ENCODE measurements around the gene NELFB. TPM values are rescaled to one million over a fixed set of nuclear protein-coding genes. Genes with fewer than 3 reads are reported as not detected.

The NELFB gene
- 10 to 100 TPM; 73.3 to 86.6 TPM for total RNA-seq
- polyA plus RNA-seq (2013, experiment 1 of 2) = 56.8 TPM
- polyA plus RNA-seq (2013, experiment 2 of 2) = 55.1 TPM
- long read RNA-seq, experiment 1, transcript NELFB-201 (13 exons, 2,698 nt) = major isoform, 24 of 58 reads
- long read RNA-seq, experiment 1, partial matches to known transcripts = 23 of 58 reads
- long read RNA-seq, experiment 1, other reads (novel, unspliced or antisense) = 11 of 58 reads
- long read RNA-seq, experiment 2, transcript NELFB-201 (13 exons, 2,698 nt) = major isoform, 265 of 320 reads
- long read RNA-seq, experiment 2, partial matches to known transcripts = 19 of 320 reads
- long read RNA-seq, experiment 2, other reads (novel, unspliced or antisense) = 36 of 320 reads
- long read RNA-seq, experiment 3, transcript NELFB-201 (13 exons, 2,698 nt) = major isoform, 5 of 27 reads
- long read RNA-seq, experiment 3, partial matches to known transcripts = 14 of 27 reads
- long read RNA-seq, experiment 3, other reads (novel, unspliced or antisense) = 8 of 27 reads
- long read RNA-seq, experiment 4, partial matches to known transcripts = 2 of 2 reads
- long read RNA-seq, experiment 4, other reads (novel, unspliced or antisense) = 0 of 2 reads

- H3K9me3 Mint-ChIP-seq = no peaks in the 10 kb centered on the region
- Histone ChIP-seq H3K9me3 (ENCODE audit: control insufficient read depth, low read length) (no peaks in the 10 kb centered on the region), H3K9ac (ENCODE audit: extremely low read depth, low read length, poor library complexity, severe bottlenecking) (peak within 1 kb of the TSS; percentile 83), H3K36me3 (ENCODE audit: control insufficient read depth, insufficient read depth, low read length) (peaks cover 25% of the 10 kb centered on the region), H3K27me3 (ENCODE audit: control insufficient read depth, insufficient read depth, low read length, poor library complexity, severe bottlenecking) (no peaks in the 10 kb centered on the region), H3K4me1 (ENCODE audit: control insufficient read depth, insufficient read depth, low read length) (peaks cover 16% of the 10 kb centered on the region), H3K27ac (ENCODE audit: low read depth, low read length) (peak within 1 kb of the TSS; percentile 60), H3K4me3 (ENCODE audit: low read length) (peak within 1 kb of the TSS; percentile 94)
- peaks cover 15% of the 10 kb centered on the region for H3K4me1 Mint-ChIP-seq
- TF ChIP-seq, protein P1, sequence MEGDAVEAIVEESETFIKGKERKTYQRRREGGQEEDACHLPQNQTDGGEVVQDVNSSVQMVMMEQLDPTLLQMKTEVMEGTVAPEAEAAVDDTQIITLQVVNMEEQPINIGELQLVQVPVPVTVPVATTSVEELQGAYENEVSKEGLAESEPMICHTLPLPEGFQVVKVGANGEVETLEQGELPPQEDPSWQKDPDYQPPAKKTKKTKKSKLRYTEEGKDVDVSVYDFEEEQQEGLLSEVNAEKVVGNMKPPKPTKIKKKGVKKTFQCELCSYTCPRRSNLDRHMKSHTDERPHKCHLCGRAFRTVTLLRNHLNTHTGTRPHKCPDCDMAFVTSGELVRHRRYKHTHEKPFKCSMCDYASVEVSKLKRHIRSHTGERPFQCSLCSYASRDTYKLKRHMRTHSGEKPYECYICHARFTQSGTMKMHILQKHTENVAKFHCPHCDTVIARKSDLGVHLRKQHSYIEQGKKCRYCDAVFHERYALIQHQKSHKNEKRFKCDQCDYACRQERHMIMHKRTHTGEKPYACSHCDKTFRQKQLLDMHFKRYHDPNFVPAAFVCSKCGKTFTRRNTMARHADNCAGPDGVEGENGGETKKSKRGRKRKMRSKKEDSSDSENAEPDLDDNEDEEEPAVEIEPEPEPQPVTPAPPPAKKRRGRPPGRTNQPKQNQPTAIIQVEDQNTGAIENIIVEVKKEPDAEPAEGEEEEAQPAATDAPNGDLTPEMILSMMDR (conservative IDR thresholded peaks at IDR 0.05) = no peak
- peaks cover 21% of the 10 kb centered on the region for H3K36me3 Mint-ChIP-seq (ENCODE audit: low read depth)
- H3K27ac Mint-ChIP-seq = peak within 1 kb of the TSS; percentile 80
- peak; percentile 97 for DNase-seq
- no peaks in the 10 kb centered on the region for H3K27me3 Mint-ChIP-seq (ENCODE audit: insufficient read depth)
- 1 to 2% methylated on average over 13 to 105 of the region's 105 CpGs for WGBS, 2 experiments (ENCODE audit: insufficient coverage in 1 of 2, insufficient read length in 1 of 2)
- H3K4me3 Mint-ChIP-seq = peak within 1 kb of the TSS; percentile 72
These were observed at the start of gene NELFB for GRCh38 chr9:137254624-137255447. TSS of gene NELFB (plus strand) at chr9:137255327.

DNA sequence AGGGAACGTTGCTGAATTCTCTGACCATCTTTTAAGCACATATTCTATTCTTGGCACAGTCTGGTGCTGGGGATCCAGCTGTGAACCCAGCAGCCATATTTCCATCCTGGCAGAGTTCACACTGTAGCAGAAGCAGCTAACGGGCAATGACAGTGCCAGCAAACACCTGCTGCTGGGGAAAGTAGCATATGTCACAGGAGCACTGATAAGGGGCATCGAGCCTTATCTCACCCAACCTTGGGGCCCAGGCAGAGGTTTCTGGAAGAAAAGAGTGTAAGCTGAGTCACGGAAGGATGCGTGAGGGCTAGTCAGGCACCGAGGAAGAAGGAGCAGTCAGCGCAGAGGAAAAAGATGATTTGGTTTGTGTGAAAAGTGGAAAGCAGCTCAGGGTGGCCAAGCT, 48.5 kb upstream of the NELFB start:
- TF ChIP-seq, protein P1 (conservative IDR thresholded peaks at IDR 0.05) = no peak
- Histone ChIP-seq H3K27ac (ENCODE audit: low read depth, low read length) (no peak overlapping the region), H3K36me3 (ENCODE audit: control insufficient read depth, insufficient read depth, low read length) (peaks cover 17% of the 10 kb centered on the region), H3K4me1 (ENCODE audit: control insufficient read depth, insufficient read depth, low read length) (peaks cover 16% of the 10 kb centered on the region), H3K9me3 (ENCODE audit: control insufficient read depth, low read length) (no peaks in the 10 kb centered on the region), H3K4me3 (ENCODE audit: low read length) (peak overlapping the region; percentile 92), H3K9ac (ENCODE audit: extremely low read depth, low read length, poor library complexity, severe bottlenecking) (peak overlapping the region; percentile 85), H3K27me3 (ENCODE audit: control insufficient read depth, insufficient read depth, low read length, poor library complexity, severe bottlenecking) (no peaks in the 10 kb centered on the region)
- Mint-ChIP-seq H3K27me3 (ENCODE audit: insufficient read depth) (no peaks in the 10 kb centered on the region), H3K4me3 (peak overlapping the region; percentile 90), H3K27ac (peak overlapping the region; percentile 93), H3K4me1 (peaks cover 19% of the 10 kb centered on the region), H3K9me3 (no peaks in the 10 kb centered on the region), H3K36me3 (ENCODE audit: low read depth) (peaks cover 33% of the 10 kb centered on the region)
- 90 to 98% methylated on average over 7 of the region's 7 CpGs for WGBS, 2 experiments (ENCODE audit: insufficient coverage in 1 of 2, insufficient read length in 1 of 2)
- no peak for DNase-seq

DNA sequence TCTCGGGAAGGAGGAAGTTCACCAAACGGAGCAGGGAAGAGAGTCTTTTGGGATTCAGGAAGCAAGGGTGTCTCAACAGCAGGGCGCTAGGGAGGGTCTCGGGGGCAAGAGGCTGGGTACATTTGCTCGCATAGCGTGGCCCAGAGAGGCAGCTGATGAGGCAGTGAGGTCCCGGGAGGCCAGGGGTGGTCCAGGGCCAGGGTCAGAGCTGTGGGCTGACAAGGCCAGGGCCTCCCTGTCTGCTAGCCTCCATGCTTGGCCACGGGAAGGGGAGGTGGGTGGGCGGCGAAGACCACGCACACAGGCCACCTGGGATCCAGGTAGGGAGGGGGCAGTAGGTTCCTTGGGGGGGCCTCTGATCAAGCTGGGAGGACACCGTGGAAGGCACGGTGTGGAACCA, 43.6 kb upstream of the NELFB start:
- DNase-seq = no peak
- no peaks in the 10 kb centered on the region for H3K9me3 ChIP-seq (ENCODE audit: control insufficient read depth, low read length)
- peaks cover 39% of the 10 kb centered on the region for H3K36me3 Mint-ChIP-seq (ENCODE audit: low read depth)
- WGBS, 2 experiments (ENCODE audit: insufficient coverage in 1 of 2, insufficient read length in 1 of 2) = 86 to 90% methylated on average over 9 to 13 of the region's 13 CpGs
- no peak overlapping the region for H3K27ac ChIP-seq (ENCODE audit: low read depth, low read length)
- peaks cover 3% of the 10 kb centered on the region for H3K4me1 ChIP-seq (ENCODE audit: control insufficient read depth, insufficient read depth, low read length)
- H3K27ac Mint-ChIP-seq = peak overlapping the region; percentile 22
- no peak overlapping the region for H3K4me3 Mint-ChIP-seq
- H3K4me3 ChIP-seq (ENCODE audit: low read length) = no peak overlapping the region
- H3K9me3 Mint-ChIP-seq = no peaks in the 10 kb centered on the region
- no peaks in the 10 kb centered on the region for H3K27me3 Mint-ChIP-seq (ENCODE audit: insufficient read depth)
- H3K4me1 Mint-ChIP-seq = peaks cover under 1% of the 10 kb centered on the region
- no peaks in the 10 kb centered on the region for H3K27me3 ChIP-seq (ENCODE audit: control insufficient read depth, insufficient read depth, low read length, poor library complexity, severe bottlenecking)
- no peak overlapping the region for H3K9ac ChIP-seq (ENCODE audit: extremely low read depth, low read length, poor library complexity, severe bottlenecking)
- peaks cover 25% of the 10 kb centered on the region for H3K36me3 ChIP-seq (ENCODE audit: control insufficient read depth, insufficient read depth, low read length)
- TF ChIP-seq, protein P1 (conservative IDR thresholded peaks at IDR 0.05) = no peak

All from endodermal cell (in vitro differentiated cells).